HG02884 (cell line): Measurements from ENCODE around the gene ASTN2.
"Not testable (repeated sequence)": the region's sequence is repeated elsewhere in the genome, so short reads cannot be mapped to it uniquely, and the experiment has no call there.

Experiments
- ATAC-seq: cut with Tn5 transposase; IDR thresholded peaks from one replicate; pipeline ENCODE4 v1.9.1; 2021; ENCODE audit warnings: mild to moderate bottlenecking, moderate library complexity; ENCODE audit not compliant: unreplicated experiment

Gene ASTN2

DNA sequence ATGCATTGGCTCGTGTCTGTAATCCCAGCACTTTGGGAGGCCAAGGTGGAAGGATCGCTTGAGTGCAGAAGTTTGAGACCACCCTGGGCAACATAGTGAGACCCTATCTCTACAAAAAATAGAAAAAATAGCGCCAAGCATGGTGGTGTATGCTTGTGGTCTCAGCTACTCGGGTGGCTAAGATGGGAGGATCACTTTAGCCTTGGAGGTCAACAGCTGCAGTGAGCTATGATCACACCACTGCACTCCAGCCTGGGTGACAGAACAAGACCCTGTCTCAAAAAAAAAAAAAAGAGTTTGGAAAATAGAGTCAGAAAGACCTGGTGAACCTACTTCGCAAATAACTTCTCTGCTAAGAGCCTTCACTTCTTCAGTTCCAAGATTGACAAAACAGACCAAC, 516.7 kb downstream of the ASTN2 start:
- ATAC-seq = not testable (repeated sequence)

GRCh38 chr9:116897201-116897600, 517.7 kb downstream of the ASTN2 start:
- ATAC-seq = no peak

- no peak for ATAC-seq
These were observed 518.9 kb downstream of the ASTN2 start for GRCh38 chr9:116895961-116896360.

DNA sequence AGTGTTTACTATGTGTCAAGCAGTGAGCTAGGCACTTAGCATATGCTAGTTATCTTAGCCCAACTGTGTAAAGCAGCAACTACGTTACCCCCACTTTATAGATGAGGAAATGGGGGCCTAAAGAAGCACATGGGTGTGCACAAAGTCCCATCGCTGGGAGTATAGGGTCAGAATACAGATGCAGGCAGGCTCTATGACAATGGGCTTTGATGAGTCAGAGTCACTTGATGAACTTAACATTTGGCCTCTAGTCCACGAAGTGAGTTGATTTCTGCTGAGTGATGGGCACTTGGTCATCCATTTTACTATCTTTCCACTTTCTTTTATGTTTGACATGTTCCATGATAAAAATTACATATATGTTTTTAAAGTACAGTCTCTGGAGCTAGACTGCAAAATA, 523.4 kb downstream of the ASTN2 start:
- no peak for ATAC-seq

GRCh38 chr9:116888476-116888875, 526.4 kb downstream of the ASTN2 start:
- not testable (repeated sequence) for ATAC-seq

DNA sequence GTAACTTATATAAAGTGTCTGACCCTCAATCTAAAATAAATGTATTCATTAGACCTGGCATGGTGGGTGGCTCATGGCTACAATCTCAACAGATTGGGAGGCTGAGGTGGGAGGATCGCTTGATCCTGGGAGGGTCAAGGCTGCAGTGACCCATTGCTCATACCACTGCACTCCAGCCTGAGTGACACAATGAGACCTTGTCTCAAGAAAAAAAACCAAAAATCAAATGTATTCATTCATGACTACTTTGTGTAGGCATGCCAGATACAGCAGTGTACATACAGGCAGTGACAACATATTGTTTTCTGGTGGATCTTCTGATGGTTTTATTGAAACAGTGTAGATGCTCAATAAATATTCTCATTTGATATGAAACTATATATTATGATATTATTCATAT, 526.8 kb downstream of the ASTN2 start:
- no peak for ATAC-seq

DNA sequence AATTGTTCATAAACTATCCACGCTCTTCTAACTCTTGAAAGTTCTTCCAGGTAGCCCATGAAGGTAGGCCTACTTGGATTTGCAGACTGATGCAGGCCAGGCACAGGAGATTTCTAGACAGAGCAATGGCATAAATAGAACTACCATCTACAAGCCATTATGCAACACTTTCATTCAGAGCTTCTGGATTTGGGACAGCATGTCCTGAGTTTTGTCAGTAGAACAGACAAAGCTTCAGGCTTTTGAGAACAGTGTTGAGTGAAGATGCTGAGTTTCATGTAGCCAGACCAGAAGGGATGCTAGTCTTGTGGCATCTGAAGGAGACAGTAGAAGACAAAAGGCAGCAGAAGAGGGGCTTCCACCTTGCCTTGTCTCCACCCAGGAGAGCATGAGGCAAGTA, 531.2 kb downstream of the ASTN2 start:
- ATAC-seq = no peak

- ATAC-seq = no peak
These were observed 537.8 kb downstream of the ASTN2 start for GRCh38 chr9:116877072-116877471.

DNA sequence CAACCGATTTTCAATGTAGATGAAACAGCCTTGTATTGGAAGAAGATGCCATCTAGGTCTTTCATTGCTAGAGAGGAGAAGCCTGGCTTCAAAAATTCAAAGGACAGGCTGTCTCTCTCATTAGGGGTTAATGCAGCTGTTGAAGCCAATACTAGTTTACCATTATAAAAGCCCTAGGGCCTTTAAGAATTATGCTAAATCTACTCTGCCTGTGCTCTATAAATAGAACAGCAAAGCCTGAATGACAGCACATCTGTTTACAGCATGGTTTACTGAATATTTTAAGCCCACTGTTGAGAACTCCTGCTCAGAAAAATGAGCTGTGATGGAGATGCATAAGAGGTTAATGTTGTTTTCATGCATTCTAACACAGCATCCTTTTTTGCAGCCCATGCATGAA, 539.3 kb downstream of the ASTN2 start:
- no peak for ATAC-seq

DNA sequence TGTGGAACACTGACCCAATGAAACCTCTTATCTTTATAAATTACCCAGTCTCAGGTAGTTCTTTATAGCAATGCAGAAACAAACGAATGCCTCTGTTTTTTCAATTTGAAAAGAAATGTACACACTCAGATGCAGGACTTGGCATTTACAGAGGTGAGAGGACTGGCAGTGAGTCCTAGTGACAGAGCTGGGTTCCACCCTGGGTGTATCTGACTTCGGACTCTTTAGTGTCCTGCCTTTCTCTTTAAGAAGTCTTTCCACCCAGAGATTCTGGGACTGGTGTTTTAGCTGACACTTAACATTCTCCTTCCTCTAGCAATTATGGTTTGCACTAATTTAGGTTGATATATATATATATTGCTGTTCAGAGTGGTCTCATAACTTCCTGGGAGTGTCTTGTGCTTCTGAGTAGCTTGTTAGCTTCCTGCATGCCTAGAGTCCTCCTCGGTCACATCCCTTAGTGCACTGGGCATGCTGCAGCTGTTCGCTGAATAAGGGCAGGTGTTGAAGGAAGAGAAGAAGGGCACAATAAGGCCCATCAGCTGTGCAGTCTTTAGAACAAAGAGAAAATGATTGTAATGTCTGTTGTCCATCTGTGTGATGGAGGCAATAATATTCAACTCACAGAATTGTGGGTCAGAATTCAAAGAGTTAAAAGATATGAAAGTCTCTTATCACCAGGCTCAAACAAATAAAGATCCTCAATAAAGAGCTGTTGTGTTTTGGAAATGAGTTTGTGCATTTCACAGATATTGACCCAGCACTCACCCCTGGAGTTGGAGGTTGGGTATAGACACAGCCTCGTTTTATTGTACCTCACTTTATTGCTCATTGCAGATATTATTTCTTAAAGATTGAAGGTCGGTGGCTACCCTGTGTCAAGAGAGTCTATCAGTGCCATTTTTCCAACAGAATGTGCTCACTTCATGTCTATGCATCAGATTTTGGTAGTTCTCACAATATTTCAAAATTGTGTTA, 540.6 kb downstream of the ASTN2 start:
- no peak for ATAC-seq

DNA sequence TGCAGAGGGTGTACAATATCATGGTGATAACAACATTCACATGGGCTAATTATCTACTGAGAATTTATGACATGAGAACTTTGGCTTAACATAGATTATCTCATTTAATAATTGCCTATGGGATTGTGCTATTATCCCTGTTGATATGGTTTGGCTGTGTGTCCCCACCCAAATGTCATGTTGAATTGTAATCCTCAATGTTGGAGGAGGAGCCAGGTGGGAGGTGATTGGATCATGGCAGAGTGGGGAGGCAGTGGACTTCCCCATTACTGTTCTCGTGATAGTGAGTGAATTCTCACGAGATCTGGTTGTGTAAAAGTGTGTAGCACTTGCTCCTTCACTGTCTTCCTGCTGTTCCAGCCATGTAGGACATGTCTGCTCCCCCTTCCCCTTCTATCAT, 541.4 kb downstream of the ASTN2 start:
- ATAC-seq = no peak

GRCh38 chr9:116870566-116870965, 544.3 kb downstream of the ASTN2 start:
- ATAC-seq = no peak

DNA sequence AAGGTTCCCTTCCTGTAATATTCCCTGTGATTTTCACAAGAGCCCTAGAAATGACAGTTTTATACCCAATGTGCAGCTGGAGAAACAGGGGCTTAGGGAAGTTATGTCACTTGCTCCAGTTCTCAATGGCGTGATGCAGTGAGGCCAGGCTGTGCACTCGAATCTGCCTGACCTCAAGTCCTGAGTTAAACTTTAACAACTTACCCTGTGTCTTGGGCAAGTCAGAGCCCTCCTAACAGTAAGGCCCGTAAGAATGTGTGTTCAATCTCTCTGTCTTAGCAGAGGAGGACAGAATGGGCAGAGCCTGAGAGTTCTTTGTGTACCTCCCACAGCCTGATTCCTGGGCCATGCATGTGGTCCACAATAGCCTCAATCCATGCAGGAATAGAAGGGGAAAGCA, 546.7 kb downstream of the ASTN2 start:
- ATAC-seq = no peak

DNA sequence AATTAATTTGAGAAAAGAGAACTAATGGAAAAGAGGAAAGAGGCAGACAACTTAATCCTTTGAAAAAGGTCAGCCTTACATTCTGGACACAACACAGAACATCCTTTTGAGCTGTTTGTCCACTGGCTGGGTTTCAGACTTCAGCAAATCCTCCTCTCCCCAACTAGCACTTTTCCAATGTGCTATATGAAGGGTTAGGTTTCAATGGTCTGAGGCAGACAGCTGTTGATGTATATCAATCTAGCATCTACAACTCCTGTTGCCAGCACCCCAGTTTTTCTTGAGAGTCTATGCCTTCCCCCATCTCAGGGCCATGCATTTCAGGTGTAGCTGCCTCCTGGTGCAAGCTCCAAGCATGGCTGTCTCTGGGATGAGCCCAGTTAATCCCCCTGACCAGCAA, 553.5 kb downstream of the ASTN2 start:
- ATAC-seq = no peak

DNA sequence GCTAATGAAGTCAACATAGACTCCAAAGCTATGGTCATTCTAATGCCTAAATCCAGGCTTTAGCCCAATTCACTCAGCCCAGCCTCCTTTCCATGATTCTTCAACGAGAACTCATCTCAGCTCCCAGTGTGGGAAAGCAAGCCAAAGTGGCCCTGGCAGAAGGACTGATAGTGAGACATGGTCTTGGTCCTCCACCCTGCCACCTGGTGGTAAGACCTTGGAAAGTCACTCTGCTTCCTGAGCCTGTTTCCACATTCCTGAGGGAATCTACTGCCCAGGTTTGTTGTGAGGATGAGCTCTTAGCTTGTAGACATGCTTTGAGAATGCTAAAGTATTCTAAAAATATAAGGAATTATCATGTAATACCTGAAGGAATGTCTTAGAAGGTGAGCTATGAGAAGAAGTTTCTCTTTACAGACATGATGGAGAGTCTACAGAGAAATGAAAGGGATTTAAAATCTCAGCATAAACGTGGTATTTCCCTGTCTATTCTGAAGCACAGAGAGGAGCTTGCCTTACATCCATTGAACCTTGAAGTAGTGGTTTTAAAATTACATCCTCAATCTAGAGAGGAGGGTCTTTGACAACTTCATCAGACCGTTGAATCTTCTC, 554.2 kb downstream of the ASTN2 start:
- ATAC-seq = no peak

GRCh38 chr9:116859763-116860162, 555.1 kb downstream of the ASTN2 start:
- ATAC-seq = no peak

DNA sequence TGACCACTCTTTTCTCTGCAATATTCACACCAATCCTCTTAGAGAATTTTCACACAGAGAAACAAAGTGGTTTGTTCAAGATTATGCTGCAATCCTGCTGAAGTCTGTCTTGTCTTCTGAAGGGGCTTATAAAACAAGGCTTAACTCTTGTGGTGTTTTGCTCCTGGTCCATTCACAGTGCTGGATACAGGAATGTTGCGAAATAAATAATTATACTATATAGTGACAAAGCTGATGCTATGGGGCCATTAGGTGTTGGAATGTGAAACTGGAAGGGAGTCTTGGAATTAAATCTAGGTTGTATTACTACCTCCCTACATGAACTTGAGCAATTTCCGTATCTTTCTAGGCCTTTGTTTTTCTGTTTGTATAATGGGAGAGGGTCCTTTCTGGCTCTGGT, 557.5 kb downstream of the ASTN2 start:
- no peak for ATAC-seq

GRCh38 chr9:116855881-116856662, 558.8 kb downstream of the ASTN2 start:
- no peak for ATAC-seq

GRCh38 chr9:116849721-116850120, 565.1 kb downstream of the ASTN2 start:
- ATAC-seq = no peak

GRCh38 chr9:116844621-116845020, 570.2 kb downstream of the ASTN2 start:
- ATAC-seq = no peak

- no peak for ATAC-seq
These were observed 570.8 kb downstream of the ASTN2 start for GRCh38 chr9:116843863-116844620.
